ENCODE measurements around the gene IL24.

Gene IL24

GRCh38 chr1:206929524-206929923, 32.3 kb downstream of the IL24 start:
- DNase-seq (ENCODE audit: low read depth): no peak
- no peak overlapping the region for H3K4me3 ChIP-seq (ENCODE audit: low read length)
- TF ChIP-seq, protein P1, sequence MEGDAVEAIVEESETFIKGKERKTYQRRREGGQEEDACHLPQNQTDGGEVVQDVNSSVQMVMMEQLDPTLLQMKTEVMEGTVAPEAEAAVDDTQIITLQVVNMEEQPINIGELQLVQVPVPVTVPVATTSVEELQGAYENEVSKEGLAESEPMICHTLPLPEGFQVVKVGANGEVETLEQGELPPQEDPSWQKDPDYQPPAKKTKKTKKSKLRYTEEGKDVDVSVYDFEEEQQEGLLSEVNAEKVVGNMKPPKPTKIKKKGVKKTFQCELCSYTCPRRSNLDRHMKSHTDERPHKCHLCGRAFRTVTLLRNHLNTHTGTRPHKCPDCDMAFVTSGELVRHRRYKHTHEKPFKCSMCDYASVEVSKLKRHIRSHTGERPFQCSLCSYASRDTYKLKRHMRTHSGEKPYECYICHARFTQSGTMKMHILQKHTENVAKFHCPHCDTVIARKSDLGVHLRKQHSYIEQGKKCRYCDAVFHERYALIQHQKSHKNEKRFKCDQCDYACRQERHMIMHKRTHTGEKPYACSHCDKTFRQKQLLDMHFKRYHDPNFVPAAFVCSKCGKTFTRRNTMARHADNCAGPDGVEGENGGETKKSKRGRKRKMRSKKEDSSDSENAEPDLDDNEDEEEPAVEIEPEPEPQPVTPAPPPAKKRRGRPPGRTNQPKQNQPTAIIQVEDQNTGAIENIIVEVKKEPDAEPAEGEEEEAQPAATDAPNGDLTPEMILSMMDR (conservative IDR thresholded peaks at IDR 0.05; ENCODE audit: low read length): no peak

- no peak overlapping the region for H3K4me3 ChIP-seq (ENCODE audit: low read length)
- no peak for DNase-seq (ENCODE audit: low read depth)
- TF ChIP-seq, protein P1 (conservative IDR thresholded peaks at IDR 0.05; ENCODE audit: low read length): no peak
These were observed 33.1 kb downstream of the IL24 start for GRCh38 chr1:206930210-206930798.

GRCh38 chr1:206931709-206932108, 34.5 kb downstream of the IL24 start:
- DNase-seq (ENCODE audit: low read depth): no peak
- H3K4me3 ChIP-seq (ENCODE audit: low read length): no peak overlapping the region
- TF ChIP-seq, protein P1 (conservative IDR thresholded peaks at IDR 0.05; ENCODE audit: low read length): no peak; the same call in 1 of the 2 replicates

GRCh38 chr1:206932177-206932576, 34.9 kb downstream of the IL24 start:
- TF ChIP-seq, protein P1 (conservative IDR thresholded peaks at IDR 0.05; ENCODE audit: low read length): no peak
- H3K4me3 ChIP-seq (ENCODE audit: low read length): no peak overlapping the region
- no peak for DNase-seq (ENCODE audit: low read depth)

- DNase-seq (ENCODE audit: low read depth): no peak
- no peak overlapping the region for H3K4me3 ChIP-seq (ENCODE audit: low read length)
- TF ChIP-seq, protein P1 (conservative IDR thresholded peaks at IDR 0.05; ENCODE audit: low read length): peak; percentile 48
These were observed 36.2 kb downstream of the IL24 start for GRCh38 chr1:206933333-206933945.

DNA sequence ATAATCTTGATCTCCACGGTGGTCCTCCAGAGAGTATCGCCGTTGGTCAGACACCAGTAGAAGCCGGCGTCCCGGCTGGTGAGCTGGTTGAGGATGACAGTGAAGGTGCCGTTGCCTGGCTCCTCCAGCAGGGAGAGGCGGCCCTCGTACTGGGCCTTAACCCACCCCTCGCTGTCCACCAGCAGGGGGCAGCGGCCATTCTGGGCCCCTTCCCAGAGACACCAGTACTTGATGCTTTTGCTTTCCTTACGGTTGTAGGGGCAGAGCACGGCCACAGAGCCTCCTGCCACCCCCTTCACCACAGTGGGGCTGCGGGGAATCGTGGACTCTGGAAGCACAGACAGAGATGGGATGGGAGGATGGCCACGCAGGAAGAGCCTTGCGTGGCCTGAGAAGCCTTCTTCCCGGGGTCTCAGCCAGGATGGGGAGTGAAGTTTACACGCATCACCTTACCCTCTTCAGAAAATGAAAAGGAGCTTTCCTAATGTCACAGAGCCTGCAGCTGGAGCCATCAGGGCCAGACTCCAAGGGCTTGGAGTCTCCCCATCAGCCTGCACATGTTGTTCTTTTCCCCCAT, 38.3 kb downstream of the IL24 start:
- no peak overlapping the region for H3K4me3 ChIP-seq (ENCODE audit: low read length)
- TF ChIP-seq, protein P1 (conservative IDR thresholded peaks at IDR 0.05; ENCODE audit: low read length): peak; percentile 47
- no peak for DNase-seq (ENCODE audit: low read depth)

DNA sequence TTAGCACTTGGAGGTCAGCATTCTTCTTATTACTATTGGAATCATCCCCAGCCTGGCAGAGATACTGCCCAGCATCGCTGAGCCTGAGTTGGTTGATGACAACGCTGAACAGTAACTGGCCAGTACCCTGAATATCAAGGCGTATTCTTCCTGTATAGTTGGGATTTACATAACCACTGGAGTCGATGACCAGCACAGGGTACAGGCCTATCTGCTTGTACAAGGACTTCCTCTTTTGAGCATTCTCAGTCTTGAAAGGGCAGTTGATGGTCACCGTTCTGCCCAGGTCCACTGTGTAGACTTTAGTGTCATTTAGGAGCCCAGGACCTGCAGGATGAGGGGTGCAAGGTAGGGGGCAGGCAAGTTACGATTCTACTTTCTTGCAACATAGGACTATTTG, 40.2 kb downstream of the IL24 start:
- H3K4me3 ChIP-seq (ENCODE audit: low read length): no peak overlapping the region
- TF ChIP-seq, protein P1 (conservative IDR thresholded peaks at IDR 0.05; ENCODE audit: low read length): no peak
- DNase-seq (ENCODE audit: low read depth): no peak

Measured in AG10803 (cell line).